ENCODE measurements around the gene OLIG3. TPM values are rescaled to one million over a fixed set of nuclear protein-coding genes. Genes with fewer than 3 reads are reported as not detected.
A peak's percentile ranks its signal among the peaks of the same experiment; 100 is the strongest.

OLIG3 gene
- total RNA-seq, 2 experiments from 2014 or later: not detected

DNA sequence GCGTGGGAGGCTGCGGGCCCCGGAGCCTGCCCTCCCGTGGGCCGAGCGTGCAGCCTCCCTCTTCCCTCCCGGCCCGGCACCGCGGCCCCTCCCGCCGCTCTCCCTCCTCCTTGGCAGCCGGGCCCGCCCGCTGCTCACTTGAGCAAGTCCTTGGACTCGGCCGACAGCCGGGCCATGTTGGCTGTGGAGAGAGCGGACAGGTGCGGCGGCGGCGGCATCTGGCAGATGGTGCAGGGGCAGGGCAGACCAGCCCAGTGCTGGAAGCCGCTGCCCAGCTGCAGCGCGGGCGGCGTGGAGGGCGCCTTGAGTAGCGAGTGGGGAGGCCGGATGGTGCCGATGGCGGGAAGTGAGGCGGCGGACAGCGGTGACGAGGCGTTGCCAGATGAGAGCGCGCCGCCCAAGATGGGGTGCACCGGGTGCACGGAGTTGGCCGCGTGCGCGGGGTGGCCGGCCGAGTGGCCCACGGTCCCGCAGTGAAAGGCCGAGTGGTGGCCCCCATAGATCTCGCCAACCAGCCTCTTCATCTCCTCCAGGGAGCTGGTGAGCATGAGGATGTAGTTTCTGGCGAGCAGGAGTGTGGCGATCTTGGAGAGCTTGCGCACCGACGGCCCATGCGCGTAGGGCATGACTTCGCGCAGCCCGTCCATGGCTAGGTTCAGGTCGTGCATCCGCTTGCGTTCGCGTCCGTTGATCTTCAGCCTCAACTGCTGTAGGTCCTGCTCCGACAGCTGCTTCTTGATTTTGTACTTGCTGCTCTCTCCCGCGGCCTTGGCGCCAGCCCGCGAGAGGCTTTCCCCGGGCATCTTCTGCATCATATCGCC, 766 bp downstream of the OLIG3 start:
- Histone ChIP-seq H3K4me3 (ENCODE audit: low read length) (peak overlapping the region; percentile 10), H3K9me3 (ENCODE audit: control insufficient read depth in 1 of 2, insufficient read depth in 1 of 2, low read length in 2 of 2) (peaks cover 6 to 69% of the 10 kb centered on the region in 2 experiments), H3K27me3 (ENCODE audit: control insufficient read depth in 1 of 2, insufficient read depth in 2 of 2, low read length in 2 of 2) (peaks cover 95 to 99% of the 10 kb centered on the region in 2 experiments), H3K4me1 (ENCODE audit: insufficient read depth, low read length) (peaks cover 77% of the 10 kb centered on the region), H3K27ac (ENCODE audit: low read depth in 1 of 2, low read length in 2 of 2) (no peak overlapping the region), H3K36me3 (ENCODE audit: insufficient read depth, low read length) (no peaks in the 10 kb centered on the region)
- H3K9me3 Mint-ChIP-seq: no peaks in the 10 kb centered on the region
- intact Hi-C loops (cut with DNase I, micrococcal nuclease): loop anchor here in 1 of 2 experiments (10.0 kb wide), 1 partner anchor 91 kb away; no protein-coding TSS in a partner anchor
- no peaks in the 10 kb centered on the region for H3K36me3 Mint-ChIP-seq (ENCODE audit: low read depth)
- peak overlapping the region; percentile 42 for H3K4me3 Mint-ChIP-seq
- peaks cover 94% of the 10 kb centered on the region for H3K27me3 Mint-ChIP-seq
- ATAC-seq (ENCODE audit: poor library complexity) (peak; percentile 24), DNase-seq (peak in 5 of 14 experiments; percentile 34 to 48 (median 41))
- H3K27ac Mint-ChIP-seq: no peak overlapping the region
- ChIA-PET POLR2A (interaction anchor here (0.8 to 1.0 kb wide), 2 partner anchors 22 to 43 kb away, joined by 3 to 4 read pairs; no protein-coding TSS in a partner anchor), CTCF (no interaction called here)
- TF ChIP-seq, protein P1, sequence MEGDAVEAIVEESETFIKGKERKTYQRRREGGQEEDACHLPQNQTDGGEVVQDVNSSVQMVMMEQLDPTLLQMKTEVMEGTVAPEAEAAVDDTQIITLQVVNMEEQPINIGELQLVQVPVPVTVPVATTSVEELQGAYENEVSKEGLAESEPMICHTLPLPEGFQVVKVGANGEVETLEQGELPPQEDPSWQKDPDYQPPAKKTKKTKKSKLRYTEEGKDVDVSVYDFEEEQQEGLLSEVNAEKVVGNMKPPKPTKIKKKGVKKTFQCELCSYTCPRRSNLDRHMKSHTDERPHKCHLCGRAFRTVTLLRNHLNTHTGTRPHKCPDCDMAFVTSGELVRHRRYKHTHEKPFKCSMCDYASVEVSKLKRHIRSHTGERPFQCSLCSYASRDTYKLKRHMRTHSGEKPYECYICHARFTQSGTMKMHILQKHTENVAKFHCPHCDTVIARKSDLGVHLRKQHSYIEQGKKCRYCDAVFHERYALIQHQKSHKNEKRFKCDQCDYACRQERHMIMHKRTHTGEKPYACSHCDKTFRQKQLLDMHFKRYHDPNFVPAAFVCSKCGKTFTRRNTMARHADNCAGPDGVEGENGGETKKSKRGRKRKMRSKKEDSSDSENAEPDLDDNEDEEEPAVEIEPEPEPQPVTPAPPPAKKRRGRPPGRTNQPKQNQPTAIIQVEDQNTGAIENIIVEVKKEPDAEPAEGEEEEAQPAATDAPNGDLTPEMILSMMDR (IDR thresholded peaks at IDR 0.05): no peak
- peaks cover 72% of the 10 kb centered on the region for H3K4me1 Mint-ChIP-seq (ENCODE audit: low read depth)

DNA sequence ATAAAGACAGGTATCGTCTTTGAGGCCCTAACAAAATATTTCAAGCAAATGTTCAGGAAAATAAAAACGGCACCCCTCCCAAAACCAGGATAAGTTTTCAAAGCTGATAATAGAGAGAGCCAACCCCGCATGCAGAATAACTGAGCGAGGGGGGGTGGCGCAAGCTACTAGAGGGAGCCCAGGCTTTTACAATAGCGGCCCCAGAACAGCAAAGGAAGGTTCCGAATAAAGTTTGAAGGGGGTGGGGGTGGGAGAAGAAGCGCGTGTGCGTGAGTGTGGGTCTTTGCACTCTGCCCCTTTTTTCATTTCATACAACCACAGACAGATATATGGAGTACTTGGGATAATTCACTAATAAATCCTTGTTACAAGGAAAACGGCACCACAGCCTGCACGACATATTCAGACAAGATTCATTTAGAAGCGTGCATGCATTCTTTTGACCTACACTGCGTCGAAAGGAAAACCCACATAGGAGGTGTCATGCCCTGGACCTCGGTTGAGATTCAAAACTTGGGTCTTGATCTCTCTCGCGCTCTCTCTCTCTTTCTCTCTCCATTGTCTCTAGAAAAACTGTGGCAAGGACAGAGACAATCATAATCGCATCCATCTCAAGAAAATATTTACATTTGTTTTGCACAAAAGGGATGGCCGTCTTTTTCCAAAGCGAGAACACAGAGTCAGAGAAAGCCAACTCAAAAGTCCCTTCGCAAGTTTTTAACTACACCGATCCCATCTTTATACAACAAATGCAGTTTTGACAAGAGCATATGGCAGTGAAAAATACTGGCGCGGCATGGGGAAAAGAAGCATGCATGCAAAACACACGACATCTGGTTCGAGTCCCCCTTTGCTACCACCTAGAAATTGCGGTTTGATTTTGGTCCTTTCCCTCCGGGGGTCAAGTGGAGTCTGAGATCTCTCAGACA, 1.6 kb downstream of the OLIG3 start:
- H3K27ac ChIP-seq (ENCODE audit: low read depth in 1 of 2, low read length in 2 of 2): no peak overlapping the region
- Mint-ChIP-seq H3K4me1 (ENCODE audit: low read depth) (peaks cover 76% of the 10 kb centered on the region), H3K9me3 (no peaks in the 10 kb centered on the region), H3K4me3 (no peak overlapping the region), H3K36me3 (ENCODE audit: low read depth) (no peaks in the 10 kb centered on the region), H3K27ac (no peak overlapping the region), H3K27me3 (peaks cover 95% of the 10 kb centered on the region)
- no peak for ATAC-seq (ENCODE audit: poor library complexity)
- CTCF ChIA-PET: no interaction called here
- H3K4me1 ChIP-seq (ENCODE audit: insufficient read depth, low read length): peaks cover 77% of the 10 kb centered on the region
- POLR2A ChIA-PET: no interaction called here
- peaks cover 95 to 99% of the 10 kb centered on the region in 2 experiments for H3K27me3 ChIP-seq (ENCODE audit: control insufficient read depth in 1 of 2, insufficient read depth in 2 of 2, low read length in 2 of 2)
- TF ChIP-seq, protein P1 (IDR thresholded peaks at IDR 0.05): no peak
- intact Hi-C loops (cut with DNase I, micrococcal nuclease): loop anchor here in 1 of 2 experiments (10.0 kb wide), 1 partner anchor 92 kb away; no protein-coding TSS in a partner anchor
- peaks cover 6 to 70% of the 10 kb centered on the region in 2 experiments for H3K9me3 ChIP-seq (ENCODE audit: control insufficient read depth in 1 of 2, insufficient read depth in 1 of 2, low read length in 2 of 2)
- H3K4me3 ChIP-seq (ENCODE audit: low read length): no peak overlapping the region
- no peak for DNase-seq
- H3K36me3 ChIP-seq (ENCODE audit: insufficient read depth, low read length): no peaks in the 10 kb centered on the region

DNA sequence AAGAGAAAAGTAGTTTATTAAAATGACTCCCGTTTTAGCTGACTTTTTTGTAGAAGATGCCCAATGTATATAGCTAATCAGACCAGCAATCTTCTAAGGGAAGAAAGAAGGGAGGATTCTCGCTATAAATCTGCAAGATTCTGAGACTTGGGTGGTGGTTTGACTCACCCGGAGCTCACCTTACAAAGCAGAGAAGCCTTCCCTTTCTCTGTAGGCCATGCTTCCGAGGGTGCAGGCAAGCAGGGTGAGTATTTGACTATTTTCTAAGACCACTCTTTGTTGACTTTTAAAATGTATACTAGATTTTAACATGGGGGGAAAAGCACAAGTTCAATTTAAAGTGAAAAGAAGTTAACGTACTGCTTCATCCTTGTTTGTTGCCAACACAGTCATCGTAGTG, 2.7 kb downstream of the OLIG3 start:
- Histone ChIP-seq H3K4me1 (ENCODE audit: insufficient read depth, low read length) (peaks cover 72% of the 10 kb centered on the region), H3K27ac (ENCODE audit: low read depth in 1 of 2, low read length in 2 of 2) (no peak overlapping the region), H3K9me3 (ENCODE audit: control insufficient read depth in 1 of 2, insufficient read depth in 1 of 2, low read length in 2 of 2) (peaks cover 6 to 61% of the 10 kb centered on the region in 2 experiments), H3K4me3 (ENCODE audit: low read length) (no peak overlapping the region), H3K36me3 (ENCODE audit: insufficient read depth, low read length) (no peaks in the 10 kb centered on the region), H3K27me3 (ENCODE audit: control insufficient read depth in 1 of 2, insufficient read depth in 2 of 2, low read length in 2 of 2) (peaks cover 95 to 99% of the 10 kb centered on the region in 2 experiments)
- no peak for ATAC-seq (ENCODE audit: poor library complexity)
- Mint-ChIP-seq H3K9me3 (no peaks in the 10 kb centered on the region), H3K27ac (no peak overlapping the region), H3K4me1 (ENCODE audit: low read depth) (peaks cover 74% of the 10 kb centered on the region), H3K27me3 (peaks cover 96% of the 10 kb centered on the region), H3K4me3 (no peak overlapping the region), H3K36me3 (ENCODE audit: low read depth) (no peaks in the 10 kb centered on the region)
- intact Hi-C loops (cut with DNase I, micrococcal nuclease): loop anchor here in 1 of 2 experiments (10.0 kb wide), 1 partner anchor 93 kb away; no protein-coding TSS in a partner anchor
- no peak for DNase-seq
- TF ChIP-seq, protein P1 (IDR thresholded peaks at IDR 0.05): no peak
- ChIA-PET POLR2A (no interaction called here), CTCF (no interaction called here)

Measured in CD4-positive, alpha-beta T cell (primary cell).